ENCODE measurements around the gene RTCA. TPM values are rescaled to one million over a fixed set of nuclear protein-coding genes. Genes with fewer than 3 reads are reported as not detected.
"Not testable (repeated sequence)": the region's sequence is repeated elsewhere in the genome, so short reads cannot be mapped to it uniquely, and the experiment has no call there.

The RTCA gene
- total RNA-seq, 1 experiment from 2014 or later = 25.5 TPM

DNA sequence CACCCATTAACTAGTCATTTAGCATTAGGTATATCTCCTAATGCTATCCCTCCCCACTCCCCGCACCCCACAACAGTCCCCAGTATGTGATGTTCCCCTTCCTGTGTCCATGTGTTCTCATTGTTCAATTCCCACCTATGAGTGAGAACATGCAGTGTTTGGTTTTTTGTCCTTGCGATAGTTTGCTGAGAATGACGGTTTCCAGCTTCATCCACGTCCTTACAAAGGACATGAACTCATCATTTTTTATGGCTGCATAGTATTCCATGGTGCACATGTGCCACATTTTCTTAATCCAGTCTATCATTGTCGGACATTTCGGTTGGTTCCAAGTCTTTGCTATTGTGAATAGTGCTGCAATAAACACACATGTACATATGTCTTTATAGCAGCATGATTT, 7.6 kb upstream of the RTCA start:
- DNase-seq (ENCODE audit: low spot score) = not testable (repeated sequence)

DNA sequence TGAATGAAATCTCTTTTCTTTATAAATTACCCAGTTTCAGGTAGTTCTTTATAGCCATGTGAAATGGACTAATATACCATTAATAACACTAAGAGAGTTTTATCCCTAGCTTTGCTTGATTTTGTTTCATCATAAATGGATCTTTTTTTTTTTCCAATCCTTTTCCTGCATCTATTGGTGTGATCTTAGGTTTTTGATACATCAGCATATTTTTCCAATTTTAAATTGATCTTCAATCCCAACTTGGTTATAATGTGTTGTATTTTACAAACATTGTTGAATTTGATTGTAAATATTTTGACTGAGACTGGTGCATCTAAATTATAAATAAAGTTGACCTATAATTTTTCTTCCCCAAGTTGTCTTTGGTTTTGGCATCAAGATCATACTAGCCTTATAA, 4.3 kb upstream of the RTCA start:
- no peak for DNase-seq (ENCODE audit: low spot score)

DNA sequence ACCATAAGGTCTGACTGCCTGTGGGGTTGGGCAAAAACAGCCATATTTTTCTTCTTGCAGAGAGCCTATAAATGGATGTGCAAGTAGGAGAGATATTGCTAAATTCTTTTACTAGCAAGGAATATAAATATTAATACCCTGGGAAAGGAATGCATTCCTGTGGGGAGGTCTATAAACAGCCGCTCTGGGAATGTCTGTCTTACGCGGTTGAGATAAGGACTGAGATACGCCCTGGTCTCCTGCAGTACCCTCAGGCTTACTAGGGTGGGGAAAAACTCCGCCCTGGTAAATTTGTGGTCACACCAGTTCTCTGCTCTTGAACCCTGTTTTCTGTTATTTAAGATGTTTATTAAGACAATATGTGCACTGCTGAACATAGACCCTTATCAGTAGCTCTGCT, 1.9 kb upstream of the RTCA start:
- not testable (repeated sequence) for DNase-seq (ENCODE audit: low spot score)

DNA sequence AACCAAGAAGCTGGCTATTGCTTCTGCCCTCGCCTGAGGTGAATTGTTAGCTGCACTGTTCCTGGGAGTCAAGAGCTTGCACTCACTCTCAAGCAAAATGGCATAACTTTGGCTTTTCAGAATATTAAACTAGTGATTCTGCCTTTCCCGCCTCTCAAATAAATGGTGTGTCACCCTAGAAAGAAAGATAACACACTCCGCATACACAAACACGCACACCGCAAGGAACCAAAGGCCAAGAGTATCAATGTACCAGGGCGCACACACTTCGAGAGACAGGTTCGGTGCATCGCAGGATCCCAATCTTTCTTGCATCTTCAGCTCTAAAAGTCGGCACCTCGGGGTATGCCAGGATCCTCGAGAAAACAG, 470 bp upstream of the RTCA start:
- DNase-seq (ENCODE audit: low spot score) = no peak

DNA sequence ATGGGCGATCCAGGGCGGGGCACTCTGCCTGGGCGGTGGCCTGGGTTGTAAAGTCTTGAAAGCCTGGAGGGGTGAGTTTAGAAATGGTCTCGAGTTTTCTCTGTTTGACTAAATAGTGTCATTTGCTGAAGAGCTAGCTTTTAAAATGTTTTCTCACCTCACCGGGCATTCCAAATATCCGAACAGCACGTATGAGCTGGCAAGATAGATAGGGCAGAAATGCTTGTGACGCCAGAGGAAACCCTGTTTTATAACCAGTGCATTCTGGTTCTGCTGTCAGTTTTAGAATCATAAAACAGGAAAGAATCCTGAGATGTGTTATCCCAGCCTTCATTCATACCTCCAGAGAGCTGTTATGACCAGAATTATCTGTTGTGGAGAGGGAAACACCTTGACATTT, 725 bp downstream of the RTCA start:
- peak; percentile 47 for DNase-seq (ENCODE audit: low spot score)

DNA sequence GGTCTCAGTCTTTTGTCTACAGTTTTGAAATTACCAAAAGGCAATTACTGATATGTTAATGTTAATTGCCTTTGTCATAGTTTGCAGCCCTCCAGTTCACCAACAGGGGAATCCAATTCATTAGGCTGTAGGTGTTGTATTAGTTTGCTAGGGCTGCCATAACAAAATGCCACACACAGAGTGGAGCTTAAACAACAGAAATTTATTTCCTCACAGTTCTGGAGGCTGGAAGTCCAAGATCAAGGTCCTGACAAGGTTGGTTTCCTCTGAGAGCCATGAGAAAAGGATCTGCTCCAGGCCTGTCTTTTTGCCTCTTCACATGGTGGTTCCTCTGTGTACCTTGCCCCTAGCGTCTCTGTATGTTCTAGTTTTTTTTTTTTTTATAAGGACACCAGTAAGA, 1.3 kb downstream of the RTCA start:
- no peak for DNase-seq (ENCODE audit: low spot score)

DNA sequence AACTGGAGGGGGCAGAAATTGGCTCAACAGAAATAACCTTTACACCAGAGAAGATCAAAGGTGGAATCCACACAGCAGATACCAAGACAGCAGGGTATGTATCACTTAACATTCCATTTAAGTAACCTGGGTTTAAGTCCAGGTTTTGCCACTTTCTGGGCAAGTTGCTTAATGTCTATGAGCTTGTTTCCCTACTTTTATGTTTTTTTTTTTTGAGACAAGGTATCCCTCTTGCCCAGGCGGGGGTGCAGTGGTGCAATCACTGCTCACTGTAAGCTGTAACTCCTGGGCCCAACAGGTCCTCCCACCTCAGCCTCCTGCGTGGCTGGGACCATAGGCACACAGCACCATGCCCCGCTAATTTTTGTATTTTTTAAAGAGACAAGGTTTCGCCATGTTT, 2.2 kb downstream of the RTCA start:
- DNase-seq (ENCODE audit: low spot score) = no peak

DNA sequence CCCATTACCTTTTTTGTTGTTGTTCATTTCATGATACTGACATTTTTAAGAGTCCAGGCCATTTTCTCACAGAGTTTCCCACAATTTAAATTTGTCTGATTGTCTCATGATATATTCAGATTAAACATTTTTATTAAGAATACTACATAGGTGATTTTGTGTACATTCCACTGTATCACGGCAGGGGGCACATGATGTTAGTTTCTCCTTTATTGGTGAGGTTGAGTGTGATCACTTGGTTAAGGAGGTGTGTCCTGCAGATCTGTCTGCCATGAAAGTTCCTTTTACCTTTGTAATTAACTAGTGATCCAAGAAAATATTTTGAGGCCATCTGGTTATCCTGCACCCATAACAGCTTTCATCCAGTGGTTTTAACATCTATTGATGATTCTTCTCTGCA, 11.8 kb downstream of the RTCA start:
- peak; percentile 48 for DNase-seq (ENCODE audit: low spot score)

DNA sequence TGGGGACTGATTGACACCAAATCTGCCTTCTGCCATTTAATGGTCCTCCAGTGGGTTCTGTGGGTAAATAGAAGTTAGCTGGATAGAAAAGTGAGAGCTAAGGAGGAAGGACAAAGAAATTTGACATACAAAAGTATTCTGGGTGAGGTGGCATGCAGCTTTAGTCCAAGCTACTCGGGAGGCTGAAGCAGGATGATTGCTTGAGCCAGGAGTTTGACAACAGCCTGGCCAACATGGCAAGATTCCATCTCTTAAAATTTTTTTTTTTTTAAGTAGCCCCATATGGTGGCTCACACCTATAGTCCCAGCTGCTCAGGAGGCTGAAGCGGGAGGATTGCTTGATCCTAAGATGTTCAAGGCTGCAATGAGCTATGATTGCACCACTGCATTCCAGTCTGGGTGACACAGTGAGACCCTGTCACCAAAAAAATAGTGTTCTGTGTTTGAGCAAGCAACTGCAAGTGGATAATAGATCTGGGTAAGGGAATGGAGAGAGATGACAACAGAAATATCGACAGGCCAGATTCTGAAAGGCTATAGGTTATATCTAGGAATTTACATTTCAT, 13.4 kb downstream of the RTCA start:
- DNase-seq (ENCODE audit: low spot score) = no peak

DNA sequence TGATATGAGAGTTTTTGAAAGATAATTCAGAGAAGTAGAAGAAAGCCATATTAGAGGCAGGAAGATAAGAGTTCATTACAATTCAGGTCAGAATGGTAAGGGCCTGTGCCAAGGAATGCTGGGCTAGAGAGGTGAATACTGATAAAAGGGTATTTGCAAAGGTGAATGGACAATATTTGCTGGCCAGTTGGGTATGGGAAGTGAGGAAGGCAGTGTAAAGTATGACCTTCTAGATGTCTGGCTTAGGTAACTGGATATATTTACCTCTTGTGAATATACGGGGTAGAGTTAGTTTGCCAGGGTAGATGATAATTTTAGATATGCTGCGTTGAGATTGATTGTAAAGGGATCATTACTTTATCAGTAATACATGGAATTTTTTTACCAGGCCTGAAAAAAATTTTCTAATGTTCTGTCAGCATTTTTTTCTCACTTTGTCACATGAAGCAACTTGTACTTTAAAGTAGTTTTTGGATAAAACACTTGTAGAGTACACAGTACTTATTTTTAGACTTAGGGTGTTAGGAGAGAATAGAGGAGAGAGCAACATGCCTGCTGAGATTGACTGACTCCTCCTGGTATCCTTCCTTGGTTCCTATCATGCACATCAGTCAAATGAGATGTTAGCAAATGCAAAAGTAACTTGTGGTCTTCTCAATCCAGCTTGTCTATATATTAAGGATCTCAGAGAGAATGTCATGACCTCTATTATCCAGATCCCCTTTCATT, 14.1 kb downstream of the RTCA start:
- no peak for DNase-seq (ENCODE audit: low spot score)

DNA sequence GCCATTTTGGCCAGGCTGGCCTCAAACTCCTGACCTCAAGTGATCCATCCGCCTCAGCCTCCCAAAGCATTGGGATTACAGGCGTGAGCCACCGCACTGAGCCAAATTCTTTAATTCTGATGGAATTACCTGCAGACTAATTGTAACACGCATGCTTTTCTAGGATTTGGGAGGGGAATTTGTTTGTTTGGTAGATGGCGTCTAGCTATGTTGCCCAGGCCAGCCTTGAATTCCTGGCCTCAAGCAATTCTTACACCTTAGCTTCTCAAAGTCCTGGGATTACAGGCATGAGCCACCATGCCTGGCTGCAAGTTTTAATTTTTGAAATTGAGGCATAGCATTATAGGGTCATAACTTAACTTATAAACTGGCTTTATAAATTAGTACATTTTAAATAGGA, 18.6 kb downstream of the RTCA start:
- no peak for DNase-seq (ENCODE audit: low spot score)

DNA sequence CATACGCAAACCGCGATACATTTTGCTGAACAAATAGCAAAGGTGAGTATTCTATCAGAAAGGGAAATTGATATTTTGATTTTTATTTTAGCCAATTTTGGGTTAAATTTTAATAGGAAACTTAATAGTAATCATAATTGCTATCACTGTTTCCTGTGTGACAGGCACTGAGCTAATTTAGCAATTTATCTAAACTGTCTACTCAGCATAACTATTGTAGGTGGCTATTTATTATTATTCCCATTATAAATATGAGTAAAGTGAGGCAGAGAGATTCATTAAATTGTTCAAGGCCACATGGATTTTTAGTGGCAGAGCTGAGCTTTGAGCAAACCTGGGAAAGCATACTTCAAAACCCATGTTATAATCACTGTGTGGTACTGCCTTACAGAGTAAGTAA, 21.1 kb downstream of the RTCA start:
- DNase-seq (ENCODE audit: low spot score) = no peak

DNA sequence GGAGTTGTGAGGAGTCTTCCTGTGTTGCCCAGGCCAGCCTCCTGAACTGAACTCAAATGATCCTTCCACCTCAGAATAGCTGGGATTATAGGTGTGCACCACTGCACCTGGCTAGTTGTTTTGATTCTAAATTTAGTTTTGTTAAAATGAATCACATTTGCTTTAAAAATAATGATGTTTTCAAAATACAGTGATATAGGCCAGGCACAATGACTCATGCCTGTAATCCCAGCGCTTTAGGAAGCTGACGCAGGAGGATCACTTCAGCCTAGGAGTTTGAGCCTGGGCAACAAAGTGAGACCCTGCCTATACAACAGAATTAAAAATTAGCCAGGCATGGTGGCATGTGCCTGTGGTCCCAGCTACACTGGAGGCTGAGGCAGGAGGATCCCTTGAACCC, 24.3 kb downstream of the RTCA start:
- no peak for DNase-seq (ENCODE audit: low spot score)

DNA sequence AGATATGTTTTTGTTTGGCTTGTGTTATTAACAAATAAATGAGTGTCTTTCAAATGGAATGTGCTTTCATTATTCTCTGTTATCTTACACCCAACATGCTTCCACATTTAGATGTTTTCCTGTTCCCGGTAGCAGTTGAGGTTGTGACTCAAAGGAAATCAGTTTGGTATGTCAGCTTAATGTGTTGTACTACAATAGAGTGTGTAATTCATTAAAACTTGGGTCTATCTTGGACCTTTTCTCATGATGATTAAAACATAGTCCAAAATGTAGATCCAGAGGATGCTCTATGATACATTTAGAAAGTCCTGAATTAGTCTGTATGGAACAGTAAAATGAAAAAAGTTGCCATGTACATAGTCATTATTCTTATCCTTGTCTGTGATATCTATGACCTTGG, 26.7 kb downstream of the RTCA start:
- no peak for DNase-seq (ENCODE audit: low spot score)

DNA sequence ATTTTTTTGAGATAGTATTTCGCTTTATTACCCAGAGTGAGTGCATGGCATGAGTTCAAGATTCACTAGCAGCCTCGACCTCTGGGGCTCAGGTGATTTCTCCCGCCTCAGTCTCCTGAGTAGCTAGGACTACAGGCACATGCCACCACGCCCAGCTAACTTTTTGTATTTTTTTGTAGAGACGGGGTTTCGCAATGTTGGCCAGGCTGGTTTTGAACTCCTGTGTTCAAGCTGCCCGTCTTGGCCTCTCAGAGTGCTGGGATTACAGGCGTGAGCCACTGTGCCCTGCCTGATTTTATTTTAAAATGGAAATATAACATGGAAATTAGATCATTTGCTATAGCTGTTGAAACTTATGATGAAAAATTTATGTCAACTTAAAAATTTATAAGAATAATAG, 30.1 kb downstream of the RTCA start:
- DNase-seq (ENCODE audit: low spot score) = no peak

DNA sequence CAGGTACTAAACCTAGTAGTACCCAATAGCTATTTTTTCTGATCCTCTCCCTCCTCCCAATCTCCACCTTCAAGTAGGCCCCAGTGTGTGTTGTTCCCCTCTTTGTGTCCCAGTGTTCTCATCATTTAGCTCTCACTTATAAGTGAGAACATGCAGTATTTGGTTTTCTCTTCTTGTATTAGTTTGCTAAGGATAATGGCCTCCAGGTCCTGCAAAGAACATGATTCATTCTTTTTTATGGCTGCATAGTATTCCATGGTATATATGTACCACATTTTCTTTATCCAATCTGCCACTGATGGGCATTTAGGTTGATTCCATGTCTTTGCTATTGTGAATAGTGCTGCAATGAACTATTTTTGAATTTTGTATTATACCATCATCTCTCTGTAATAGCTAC, 31.0 kb downstream of the RTCA start:
- not testable (repeated sequence) for DNase-seq (ENCODE audit: low spot score)

DNA sequence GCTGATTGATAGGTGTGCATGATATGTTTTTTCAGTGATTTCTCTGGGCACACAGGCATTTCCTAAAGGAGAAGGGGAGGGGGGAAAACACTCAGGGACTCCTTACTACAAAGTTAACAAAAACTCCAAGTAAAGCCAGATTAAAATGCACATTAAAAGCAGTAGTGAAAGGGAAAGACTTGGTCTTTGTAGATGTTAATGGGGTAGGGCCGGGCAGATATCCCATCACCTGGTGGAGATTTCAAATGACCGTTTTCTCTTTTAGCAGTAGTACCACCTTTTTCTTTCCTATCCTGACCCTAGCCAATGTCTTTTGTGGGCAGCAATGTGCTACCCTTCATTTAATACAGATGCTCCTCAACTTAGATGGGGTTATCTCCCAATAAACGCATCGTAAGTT, 32.5 kb downstream of the RTCA start:
- no peak for DNase-seq (ENCODE audit: low spot score)

DNA sequence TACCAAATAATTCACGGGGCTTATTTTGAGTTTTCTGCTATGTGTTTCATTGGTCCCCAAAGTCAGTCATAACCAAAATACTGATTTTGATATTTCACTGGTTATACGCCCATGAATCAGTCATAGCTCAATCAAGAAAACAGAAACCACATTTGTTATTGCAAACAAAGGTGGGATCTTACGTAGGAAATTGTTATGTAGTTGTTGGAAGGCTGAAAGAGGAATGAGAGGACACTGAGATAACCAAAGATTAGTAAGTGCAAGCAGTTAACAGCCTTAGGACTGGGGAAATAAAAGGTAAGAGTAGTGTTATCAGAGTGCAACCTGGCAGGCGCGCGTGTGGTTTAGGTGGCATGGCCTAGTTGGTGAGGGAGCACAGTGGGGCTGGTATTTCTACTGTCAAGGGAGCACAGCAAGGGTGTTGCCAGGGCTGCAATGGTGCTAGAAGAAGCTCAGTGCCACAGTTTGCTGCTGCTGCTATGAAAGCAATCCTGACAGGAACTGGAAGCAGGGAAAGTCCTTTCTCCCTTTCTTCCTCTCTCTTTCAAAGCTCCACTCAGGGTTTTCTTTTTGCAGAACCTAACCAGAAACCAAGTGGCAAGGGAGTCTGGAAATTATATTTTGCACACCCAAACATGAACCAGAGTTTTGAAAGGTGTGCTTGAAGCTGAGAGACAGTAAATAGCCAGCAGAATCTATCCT, 33.7 kb downstream of the RTCA start:
- DNase-seq (ENCODE audit: low spot score) = no peak

DNA sequence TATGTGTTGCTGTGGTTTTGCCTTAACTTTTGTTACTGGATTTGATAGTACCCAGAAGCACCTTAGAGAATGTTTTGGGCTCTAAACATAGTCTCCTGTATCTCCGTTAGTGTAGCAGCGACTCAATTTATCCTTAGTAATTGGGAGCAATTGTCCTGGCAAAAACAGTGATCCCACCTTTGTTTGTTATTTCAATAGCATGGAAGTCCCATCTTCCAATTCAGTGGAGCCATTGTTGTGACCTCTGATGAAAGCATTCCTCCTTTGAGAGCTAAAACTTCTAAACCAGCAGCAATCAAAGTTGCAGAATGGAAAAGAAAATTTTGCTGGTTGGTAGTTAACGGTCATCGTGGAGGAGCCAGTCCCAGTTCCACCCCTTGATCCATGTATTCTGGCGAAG, 34.7 kb downstream of the RTCA start:
- DNase-seq (ENCODE audit: low spot score) = no peak

DNA sequence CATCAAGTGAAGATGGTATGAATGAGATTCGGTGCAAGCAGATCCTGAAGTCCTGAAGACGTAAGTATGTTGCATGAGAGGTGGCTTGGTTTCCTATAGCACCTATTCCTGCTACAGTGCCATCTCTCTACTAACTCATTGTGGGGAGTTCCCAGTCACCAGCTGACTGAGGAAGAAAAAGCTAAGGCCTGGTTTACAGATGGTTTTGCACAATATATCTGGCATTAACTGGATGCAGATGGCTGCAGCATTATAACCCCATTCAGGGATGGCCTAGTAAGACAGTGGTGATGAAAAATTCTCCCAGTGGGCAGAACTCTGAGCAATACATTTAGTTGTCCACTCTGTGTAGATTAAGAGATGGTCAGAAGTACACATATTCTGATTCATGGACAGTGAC, 36.7 kb downstream of the RTCA start:
- DNase-seq (ENCODE audit: low spot score) = no peak

DNA sequence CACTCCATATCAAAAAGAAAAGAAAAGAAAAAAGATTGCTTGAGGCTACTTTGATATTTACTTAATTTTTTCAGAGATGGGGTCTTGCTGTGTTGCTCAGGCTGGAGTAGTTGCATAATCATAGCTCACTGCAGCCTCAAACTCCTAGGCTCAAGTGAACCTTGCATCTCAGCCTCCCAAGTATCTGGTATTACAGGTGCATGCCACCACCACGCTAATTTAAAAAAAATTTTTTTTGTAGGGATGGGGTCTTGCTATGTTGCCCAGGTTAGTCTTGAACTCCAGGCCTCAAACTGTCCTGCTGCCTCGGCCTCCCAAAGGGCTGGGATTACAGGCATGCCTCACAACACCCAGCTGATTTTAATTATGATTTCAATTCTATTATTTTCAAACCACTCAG, 38.2 kb downstream of the RTCA start:
- DNase-seq (ENCODE audit: low spot score) = no peak

DNA sequence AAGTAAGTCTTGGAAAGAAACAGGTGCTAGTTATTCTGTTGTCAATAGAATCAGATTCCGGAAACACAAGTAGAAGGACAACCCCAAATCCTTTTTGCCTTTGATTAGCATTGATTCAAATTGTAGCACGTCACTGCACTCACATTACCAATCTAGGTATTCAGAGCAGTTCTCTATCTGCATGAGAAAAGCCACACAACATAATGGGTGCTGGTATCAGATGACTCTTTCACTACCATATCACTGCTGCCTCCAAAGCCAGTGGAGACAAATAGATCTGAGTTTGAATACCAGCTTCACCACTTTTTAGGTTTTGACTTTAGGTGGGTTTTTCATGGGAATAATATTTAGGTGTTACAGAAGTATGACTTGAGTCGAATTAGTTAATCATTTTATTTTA, 38.9 kb downstream of the RTCA start:
- DNase-seq (ENCODE audit: low spot score) = no peak

DNA sequence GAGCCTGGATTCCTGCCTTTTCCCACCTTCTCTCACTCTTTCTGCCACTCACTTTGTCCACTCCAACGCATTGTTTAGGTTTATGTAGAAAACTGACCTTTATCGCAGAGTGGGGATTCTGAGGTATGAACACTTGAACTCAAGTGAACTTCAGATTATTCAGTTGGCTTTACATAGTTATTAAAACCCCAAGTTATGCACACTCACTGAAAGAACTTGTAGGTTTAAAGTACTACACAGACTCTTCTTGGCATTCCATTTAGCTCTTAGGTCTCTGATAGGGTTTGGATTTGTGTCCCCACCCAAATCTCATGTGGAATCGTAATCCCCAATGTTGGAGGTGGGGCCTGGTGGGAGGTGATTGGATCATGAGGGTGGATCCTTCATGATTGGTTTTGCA, 39.9 kb downstream of the RTCA start:
- no peak for DNase-seq (ENCODE audit: low spot score)

Data from HT-29 (cell line).